Endodermal cell (in vitro differentiated cells): ENCODE measurements around the gene NRXN3. TPM values are rescaled to one million over a fixed set of nuclear protein-coding genes. Genes with fewer than 3 reads are reported as not detected.

Experiments
- DNase-seq: peaks from one replicate; pipeline ENCODE4 v3.0.0-alpha.2; 2017
- H3K27ac ChIP-seq: 2 replicates; pipeline ENCODE4 v1.5.1; 2013; ENCODE audit warnings: mild to moderate bottlenecking, low read depth, low read length, moderate library complexity
- H3K27me3 ChIP-seq: 2 replicates; pipeline ENCODE4 v1.6.1; 2013; ENCODE audit warnings: mild to moderate bottlenecking, low read length, moderate library complexity; ENCODE audit not compliant: insufficient read depth, control insufficient read depth, poor library complexity, severe bottlenecking
- H3K36me3 ChIP-seq: 2 replicates; pipeline ENCODE4 v1.7.0; 2013; ENCODE audit warnings: mild to moderate bottlenecking, low read length, moderate library complexity; ENCODE audit not compliant: control insufficient read depth, insufficient read depth
- H3K4me1 ChIP-seq: one replicate; pipeline ENCODE4 v1.7.0; 2013; ENCODE audit warnings: low read length; ENCODE audit not compliant: control insufficient read depth, insufficient read depth
- H3K4me3 ChIP-seq: 2 replicates; pipeline ENCODE4 v1.5.1; 2013; ENCODE audit warnings: mild to moderate bottlenecking, low read length, moderate library complexity
- H3K9ac ChIP-seq: 2 replicates; pipeline ENCODE4 v1.6.1; 2013; ENCODE audit warnings: mild to moderate bottlenecking, low read length, moderate library complexity; ENCODE audit not compliant: poor library complexity, severe bottlenecking; ENCODE audit errors: extremely low read depth
- H3K9me3 ChIP-seq: 2 replicates; pipeline ENCODE4 v1.6.1; 2013; ENCODE audit warnings: mild to moderate bottlenecking, low read length, moderate library complexity; ENCODE audit not compliant: control insufficient read depth
- H3K27ac Mint-ChIP-seq: 2 replicates; pipeline ENCODE4 v1.8.0; 2020; ENCODE audit warnings: mixed read lengths
- H3K27me3 Mint-ChIP-seq: 2 replicates; pipeline ENCODE4 v1.8.0; 2021; ENCODE audit warnings: mild to moderate bottlenecking, mixed read lengths; ENCODE audit not compliant: insufficient read depth
- H3K36me3 Mint-ChIP-seq: 2 replicates; pipeline ENCODE4 v1.8.0; 2020; ENCODE audit warnings: low read depth, mixed read lengths
- H3K4me1 Mint-ChIP-seq: 2 replicates; pipeline ENCODE4 v1.8.0; 2020; ENCODE audit warnings: mixed read lengths
- H3K4me3 Mint-ChIP-seq: 2 replicates; pipeline ENCODE4 v1.8.0; 2020; ENCODE audit warnings: mild to moderate bottlenecking, moderate library complexity, mixed read lengths
- H3K9me3 Mint-ChIP-seq: 2 replicates; pipeline ENCODE4 v1.8.0; 2020; ENCODE audit warnings: mild to moderate bottlenecking, mixed read lengths
- CTCF ChIP-seq: fragments of 200-600 bp; sonication (generic); conservative IDR thresholded peaks from 2 replicates; pipeline ENCODE4 v1.5.0; 2021; ENCODE audit warnings: antibody characterized with exemption, mild to moderate bottlenecking
- WGBS, 2 experiments: methylation state at CpG; one replicate each; pipeline versions ENCODE4 v1.1.5 to v1.1.7; 2013; ENCODE audit warnings: missing lambda C conversion rate in 2 of 2, mixed read lengths in 1 of 2; ENCODE audit not compliant: insufficient coverage in 1 of 2, insufficient read length in 1 of 2; 5-methylcytosine and 5-hydroxymethylcytosine counted together
- total RNA-seq, 2 donors: library from RNA; stranded (reverse); fragmentation: NEBNext Ultra II Directional in 1 of 2; extraction: Animal tissue kit (Norgen Biotek cat#: 25700) in 1 of 2; gene quantifications; 2 replicates in 1 of 2; 3 replicates in 1 of 2; pipeline ENCODE4 v1.2.1, GENCODE V29; 2021

The NRXN3 gene
- total RNA-seq, 2 donors from 2014 or later, result 20.9 to 21.4 TPM

- H3K27ac Mint-ChIP-seq, result no peak overlapping the region
- Histone ChIP-seq H3K4me3 (no peak overlapping the region), H3K9me3 (peaks cover 4% of the 10 kb centered on the region), H3K4me1 (peaks cover 20% of the 10 kb centered on the region), H3K36me3 (no peaks in the 10 kb centered on the region), H3K27ac (no peak overlapping the region), H3K9ac (no peak overlapping the region), H3K27me3 (peaks cover 8% of the 10 kb centered on the region)
- peak; percentile 56 for TF ChIP-seq CTCF
- WGBS, 2 experiments, result 81 to 86% methylated on average over 1 to 2 of the region's 2 CpGs
- H3K36me3 Mint-ChIP-seq, result no peaks in the 10 kb centered on the region
- DNase-seq, result peak; percentile 45
- H3K4me3 Mint-ChIP-seq, result no peak overlapping the region
- peaks cover 12% of the 10 kb centered on the region for H3K27me3 Mint-ChIP-seq
- H3K9me3 Mint-ChIP-seq, result no peaks in the 10 kb centered on the region
- peaks cover 27% of the 10 kb centered on the region for H3K4me1 Mint-ChIP-seq
These were observed 1086.2 kb downstream of the NRXN3 start for GRCh38 chr14:79256380-79256779.

- Histone ChIP-seq H3K9ac (no peak overlapping the region), H3K4me1 (peaks cover 10% of the 10 kb centered on the region), H3K36me3 (no peaks in the 10 kb centered on the region), H3K27me3 (peaks cover 14% of the 10 kb centered on the region), H3K27ac (no peak overlapping the region), H3K4me3 (no peak overlapping the region), H3K9me3 (peaks cover 4% of the 10 kb centered on the region)
- peaks cover 17% of the 10 kb centered on the region for H3K27me3 Mint-ChIP-seq
- H3K36me3 Mint-ChIP-seq, result no peaks in the 10 kb centered on the region
- H3K4me1 Mint-ChIP-seq, result peaks cover 12% of the 10 kb centered on the region
- TF ChIP-seq CTCF, result no peak
- no peaks in the 10 kb centered on the region for H3K9me3 Mint-ChIP-seq
- 97 to 100% methylated on average over 1 to 3 of the region's 3 CpGs for WGBS, 2 experiments
- H3K4me3 Mint-ChIP-seq, result no peak overlapping the region
- no peak overlapping the region for H3K27ac Mint-ChIP-seq
- DNase-seq, result no peak
These were observed 1090.2 kb downstream of the NRXN3 start for GRCh38 chr14:79260406-79260805.

- TF ChIP-seq CTCF, result no peak
- Histone ChIP-seq H3K9me3 (no peaks in the 10 kb centered on the region), H3K27ac (no peak overlapping the region), H3K4me1 (no peaks in the 10 kb centered on the region), H3K4me3 (no peak overlapping the region), H3K27me3 (peaks cover 14% of the 10 kb centered on the region), H3K9ac (no peak overlapping the region), H3K36me3 (no peaks in the 10 kb centered on the region)
- 71 to 90% methylated on average over 2 to 4 of the region's 4 CpGs for WGBS, 2 experiments
- Mint-ChIP-seq H3K36me3 (no peaks in the 10 kb centered on the region), H3K27ac (no peak overlapping the region), H3K4me1 (no peaks in the 10 kb centered on the region), H3K9me3 (no peaks in the 10 kb centered on the region), H3K27me3 (peaks cover 18% of the 10 kb centered on the region), H3K4me3 (no peak overlapping the region)
- DNase-seq, result no peak
These were observed 1095.3 kb downstream of the NRXN3 start for GRCh38 chr14:79265366-79265946.
